ENCODE measurements around the gene CLCN3. TPM values are rescaled to one million over a fixed set of nuclear protein-coding genes. Genes with fewer than 3 reads are reported as not detected.

The CLCN3 gene
- total and polyA plus RNA-seq, 2 of the 13 experiments (the other 11 are each of a cell fraction or from before 2014, with no cell fraction given) = 13.6 to 23.7 TPM

- WGBS (ENCODE audit: low lambda C conversion rate) = 94% methylated on average over 1 of the region's 1 CpG
- in situ Hi-C loops (cut with HindIII; ENCODE audit: extremely low pct_ligation_motif_present, low pct_unique_long_range_greater_than_20kb) (no loop called here), intact Hi-C loops (cut with micrococcal nuclease; ENCODE audit: unreplicated experiment) (no loop called here)
- no peak for FAIRE-seq
- Histone ChIP-seq H3K9ac (ENCODE audit: insufficient read depth, low read depth, low read length) (no peak overlapping the region), H4K20me1 (ENCODE audit: insufficient read depth, low read length) (0 out of 2 replicates have a peak, but pooled peaks cover under 1% of the 10 kb centered on the region), H3K36me3 (replicated peaks in 1 of 2; ENCODE audit: control insufficient read depth in 1 of 2, insufficient read depth in 2 of 2, low read length in 2 of 2) (peaks cover 1 to 3% of the 10 kb centered on the region in 2 experiments; a peak in 2 of 5 replicates), H3K27ac (ENCODE audit: extremely low read length, insufficient read depth, low read length) (no peak overlapping the region), H3K27me3 (ENCODE audit: control insufficient read depth in 1 of 2, insufficient read depth in 2 of 2, low read length in 2 of 2) (no peaks in the 10 kb centered on the region), H2AFZ (ENCODE audit: low read length) (no peak overlapping the region), H3K9me3 (ENCODE audit: low read length) (no peaks in the 10 kb centered on the region), H3K4me3 (replicated peaks in 1 of 3; ENCODE audit: insufficient read depth in 1 of 3, low read depth in 2 of 3, low read length in 3 of 3) (no peak overlapping the region), H3K4me2 (ENCODE audit: low read depth, low read length) (no peak overlapping the region), H3K79me2 (ENCODE audit: insufficient read depth, low read length) (no peaks in the 10 kb centered on the region), H3K4me1 (ENCODE audit: insufficient read depth, low read length) (peaks cover 11% of the 10 kb centered on the region)
- ChIA-PET CTCF (ENCODE audit: low intra/inter-chr PET ratio, low total read pairs) (no interaction called here), POLR2A (no interaction called here)
- BruUV-seq (replicated peaks) = no TSS peak
- no peak for DNase-seq (ENCODE audit: low spot score)
- ATAC-seq = no peak
- TF ChIP-seq ZBTB10 (CRISPR knock-in tag; IDR thresholded peaks at IDR 0.05; ENCODE audit: borderline replicate concordance) (no peak), ZNF556 (CRISPR knock-in tag; IDR thresholded peaks at IDR 0.05; ENCODE audit: borderline replicate concordance) (no peak), KMT2B (CRISPR knock-in tag; IDR thresholded peaks at IDR 0.05) (no peak), PRPF4 (IDR thresholded peaks at IDR 0.05; ENCODE audit: low read depth, low read length, poor library complexity, severe bottlenecking) (no peak), MLXIP (CRISPR knock-in tag; IDR thresholded peaks at IDR 0.05; ENCODE audit: borderline replicate concordance) (no peak), ESRRA (CRISPR knock-in tag; IDR thresholded peaks at IDR 0.05; ENCODE audit: low read depth) (no peak), HNRNPH1 (optimal IDR thresholded peaks at IDR 0.05; ENCODE audit: low read depth, low read length) (no peak), JUND (CRISPR knock-in tag; IDR thresholded peaks at IDR 0.05) (no peak), NR2F1 (CRISPR knock-in tag; IDR thresholded peaks at IDR 0.05) (no peak), ATF7 (IDR thresholded peaks at IDR 0.05) (no peak), ATF7 (CRISPR knock-in tag; IDR thresholded peaks at IDR 0.05) (no peak), GTF3A (CRISPR knock-in tag; conservative IDR thresholded peaks at IDR 0.05) (no peak)
- TF ChIP-seq, protein P1, sequence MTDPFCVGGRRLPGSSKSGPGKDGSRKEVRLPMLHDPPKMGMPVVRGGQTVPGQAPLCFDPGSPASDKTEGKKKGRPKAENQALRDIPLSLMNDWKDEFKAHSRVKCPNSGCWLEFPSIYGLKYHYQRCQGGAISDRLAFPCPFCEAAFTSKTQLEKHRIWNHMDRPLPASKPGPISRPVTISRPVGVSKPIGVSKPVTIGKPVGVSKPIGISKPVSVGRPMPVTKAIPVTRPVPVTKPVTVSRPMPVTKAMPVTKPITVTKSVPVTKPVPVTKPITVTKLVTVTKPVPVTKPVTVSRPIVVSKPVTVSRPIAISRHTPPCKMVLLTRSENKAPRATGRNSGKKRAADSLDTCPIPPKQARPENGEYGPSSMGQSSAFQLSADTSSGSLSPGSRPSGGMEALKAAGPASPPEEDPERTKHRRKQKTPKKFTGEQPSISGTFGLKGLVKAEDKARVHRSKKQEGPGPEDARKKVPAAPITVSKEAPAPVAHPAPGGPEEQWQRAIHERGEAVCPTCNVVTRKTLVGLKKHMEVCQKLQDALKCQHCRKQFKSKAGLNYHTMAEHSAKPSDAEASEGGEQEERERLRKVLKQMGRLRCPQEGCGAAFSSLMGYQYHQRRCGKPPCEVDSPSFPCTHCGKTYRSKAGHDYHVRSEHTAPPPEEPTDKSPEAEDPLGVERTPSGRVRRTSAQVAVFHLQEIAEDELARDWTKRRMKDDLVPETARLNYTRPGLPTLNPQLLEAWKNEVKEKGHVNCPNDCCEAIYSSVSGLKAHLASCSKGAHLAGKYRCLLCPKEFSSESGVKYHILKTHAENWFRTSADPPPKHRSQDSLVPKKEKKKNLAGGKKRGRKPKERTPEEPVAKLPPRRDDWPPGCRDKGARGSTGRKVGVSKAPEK (CRISPR knock-in tag; IDR thresholded peaks at IDR 0.05; ENCODE audit: borderline replicate concordance) = no peak
These were observed 25.2 kb downstream of the CLCN3 start for GRCh38 chr4:169645627-169646026.

Data from HepG2 (cell line).